ENCODE measurements around the gene ITGB8. TPM values are rescaled to one million over a fixed set of nuclear protein-coding genes. Genes with fewer than 3 reads are reported as not detected.

ITGB8 gene
- total RNA-seq, 2 experiments from 2014 or later: not detected

GRCh38 chr7:20362574-20363253, 32.0 kb downstream of the ITGB8 start:
- Mint-ChIP-seq H3K4me3 (no peak overlapping the region), H3K4me1 (ENCODE audit: low read depth) (no peaks in the 10 kb centered on the region), H3K27me3 (no peaks in the 10 kb centered on the region), H3K27ac (no peak overlapping the region), H3K9me3 (no peaks in the 10 kb centered on the region), H3K36me3 (ENCODE audit: low read depth) (no peaks in the 10 kb centered on the region)
- no peak for DNase-seq
- no peak for ATAC-seq
- intact Hi-C loops (cut with micrococcal nuclease): no loop called here
- CTCF ChIA-PET: no interaction called here
- POLR2A ChIA-PET: no interaction called here
- TF ChIP-seq CTCF (IDR thresholded peaks at IDR 0.05): no peak

GRCh38 chr7:20364571-20365196, 34.0 kb downstream of the ITGB8 start:
- Mint-ChIP-seq H3K9me3 (no peaks in the 10 kb centered on the region), H3K27me3 (no peaks in the 10 kb centered on the region)

GRCh38 chr7:20365486-20365885, 34.8 kb downstream of the ITGB8 start:
- ChIA-PET CTCF (no interaction called here), POLR2A (no interaction called here)
- no peak overlapping the region for H3K27ac Mint-ChIP-seq
- no peaks in the 10 kb centered on the region for H3K27me3 Mint-ChIP-seq
- no peak overlapping the region for H3K4me3 Mint-ChIP-seq
- ATAC-seq (no peak), DNase-seq (no peak)
- no peaks in the 10 kb centered on the region for H3K9me3 Mint-ChIP-seq
- H3K4me1 Mint-ChIP-seq (ENCODE audit: low read depth): no peaks in the 10 kb centered on the region
- H3K36me3 Mint-ChIP-seq (ENCODE audit: low read depth): no peaks in the 10 kb centered on the region
- intact Hi-C loops (cut with micrococcal nuclease): no loop called here
- TF ChIP-seq CTCF (IDR thresholded peaks at IDR 0.05): no peak

More at GRCh38 chr7:20364571-20365196, 34.0 kb downstream of the ITGB8 start:
- POLR2A ChIA-PET: no interaction called here
- no peaks in the 10 kb centered on the region for H3K36me3 Mint-ChIP-seq (ENCODE audit: low read depth)
- CTCF ChIA-PET: no interaction called here
- H3K27ac Mint-ChIP-seq: no peak overlapping the region
- no peak for DNase-seq
- no peak for ATAC-seq
- no peak for TF ChIP-seq CTCF (IDR thresholded peaks at IDR 0.05)
- H3K4me1 Mint-ChIP-seq (ENCODE audit: low read depth): no peaks in the 10 kb centered on the region
- H3K4me3 Mint-ChIP-seq: no peak overlapping the region
- intact Hi-C loops (cut with micrococcal nuclease): no loop called here

GRCh38 chr7:20374399-20374798, 43.7 kb downstream of the ITGB8 start:
- CTCF ChIA-PET: no interaction called here
- no peak for ATAC-seq
- no peak for DNase-seq
- intact Hi-C loops (cut with micrococcal nuclease): no loop called here
- POLR2A ChIA-PET: no interaction called here
- Mint-ChIP-seq H3K27me3 (no peaks in the 10 kb centered on the region), H3K9me3 (no peaks in the 10 kb centered on the region), H3K27ac (no peak overlapping the region), H3K36me3 (ENCODE audit: low read depth) (no peaks in the 10 kb centered on the region), H3K4me3 (no peak overlapping the region), H3K4me1 (ENCODE audit: low read depth) (no peaks in the 10 kb centered on the region)
- TF ChIP-seq CTCF (IDR thresholded peaks at IDR 0.05): no peak

- no peak for DNase-seq
- Mint-ChIP-seq H3K4me1 (ENCODE audit: low read depth) (no peaks in the 10 kb centered on the region), H3K9me3 (no peaks in the 10 kb centered on the region), H3K36me3 (ENCODE audit: low read depth) (no peaks in the 10 kb centered on the region), H3K4me3 (no peak overlapping the region), H3K27me3 (no peaks in the 10 kb centered on the region), H3K27ac (no peak overlapping the region)
- POLR2A ChIA-PET: no interaction called here
- intact Hi-C loops (cut with micrococcal nuclease): no loop called here
- no peak for ATAC-seq
- CTCF ChIA-PET: no interaction called here
- no peak for TF ChIP-seq CTCF (IDR thresholded peaks at IDR 0.05)
Observed at GRCh38 chr7:20376796-20377195, 46.1 kb downstream of the ITGB8 start.
